ENCODE data around the gene POLR2L.

The POLR2L gene

GRCh38 chr11:846496-847098, 4.3 kb upstream of the POLR2L start:
- no peak overlapping the region for H3K4me3 ChIP-seq (ENCODE audit: control insufficient read depth, low read depth, low read length)
- no peak for DNase-seq (ENCODE audit: low read depth)
- TF ChIP-seq CTCF (IDR thresholded peaks at IDR 0.05; ENCODE audit: control insufficient read depth, insufficient read depth, low read depth, low read length, missing control alignments) = no peak

GRCh38 chr11:845872-846495, 3.7 kb upstream of the POLR2L start:
- DNase-seq (ENCODE audit: low read depth) = no peak
- no peak for TF ChIP-seq CTCF (IDR thresholded peaks at IDR 0.05; ENCODE audit: control insufficient read depth, insufficient read depth, low read depth, low read length, missing control alignments)
- H3K4me3 ChIP-seq (ENCODE audit: control insufficient read depth, low read depth, low read length) = peak overlapping the region; percentile 15

- TF ChIP-seq CTCF (IDR thresholded peaks at IDR 0.05; ENCODE audit: control insufficient read depth, insufficient read depth, low read depth, low read length, missing control alignments) = no peak
- DNase-seq (ENCODE audit: low read depth) = peak; percentile 77
- peak overlapping the region; percentile 70 for H3K4me3 ChIP-seq (ENCODE audit: control insufficient read depth, low read depth, low read length)
These were observed 2.6 kb upstream of the POLR2L start for GRCh38 chr11:844693-845644.

GRCh38 chr11:843818-844692, 1.7 kb upstream of the POLR2L start:
- peak; percentile 5 for TF ChIP-seq CTCF (IDR thresholded peaks at IDR 0.05; ENCODE audit: control insufficient read depth, insufficient read depth, low read depth, low read length, missing control alignments)
- peak overlapping the region; percentile 70 for H3K4me3 ChIP-seq (ENCODE audit: control insufficient read depth, low read depth, low read length)
- peak; percentile 92 for DNase-seq (ENCODE audit: low read depth)

GRCh38 chr11:843086-843734, 881 bp upstream of the POLR2L start:
- DNase-seq (ENCODE audit: low read depth) = no peak
- peak overlapping the region; percentile 70 for H3K4me3 ChIP-seq (ENCODE audit: control insufficient read depth, low read depth, low read length)
- TF ChIP-seq CTCF (IDR thresholded peaks at IDR 0.05; ENCODE audit: control insufficient read depth, insufficient read depth, low read depth, low read length, missing control alignments) = no peak

Measured in AG09309 (cell line).